Measurements from ENCODE around the gene LHPP. TPM values are rescaled to one million over a fixed set of nuclear protein-coding genes. Genes with fewer than 3 reads are reported as not detected.

Gene LHPP
- total and polyA plus RNA-seq, 8 donors, result 12.2 to 26.8 (median 15.0) TPM

DNA sequence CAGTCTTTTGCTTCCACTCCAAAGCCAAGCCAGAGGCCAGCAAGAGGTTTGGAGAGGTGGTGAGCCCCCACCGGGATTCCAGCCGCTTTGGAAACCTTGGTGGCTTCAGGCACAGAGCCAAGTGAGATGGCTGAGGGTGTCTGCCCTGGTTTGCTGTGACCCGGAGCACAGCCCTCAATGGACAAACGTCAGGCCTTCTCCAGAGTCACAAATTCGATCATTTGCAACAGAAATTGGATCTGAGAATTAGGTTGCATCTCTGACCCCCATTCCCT is 10.9 kb upstream of the LHPP start:
- no peaks in the 10 kb centered on the region for H3K9me3 ChIP-seq
- no peaks in the 10 kb centered on the region for H3K36me3 ChIP-seq
- H3K27ac ChIP-seq, result no peak overlapping the region
- no peak overlapping the region for H3K4me3 ChIP-seq
- H3K27me3 ChIP-seq, result peaks cover 82 to 100% of the 10 kb centered on the region in 2 donors
- intact Hi-C loops (cut with DNase I), result no loop called here
- TF ChIP-seq, protein P1, sequence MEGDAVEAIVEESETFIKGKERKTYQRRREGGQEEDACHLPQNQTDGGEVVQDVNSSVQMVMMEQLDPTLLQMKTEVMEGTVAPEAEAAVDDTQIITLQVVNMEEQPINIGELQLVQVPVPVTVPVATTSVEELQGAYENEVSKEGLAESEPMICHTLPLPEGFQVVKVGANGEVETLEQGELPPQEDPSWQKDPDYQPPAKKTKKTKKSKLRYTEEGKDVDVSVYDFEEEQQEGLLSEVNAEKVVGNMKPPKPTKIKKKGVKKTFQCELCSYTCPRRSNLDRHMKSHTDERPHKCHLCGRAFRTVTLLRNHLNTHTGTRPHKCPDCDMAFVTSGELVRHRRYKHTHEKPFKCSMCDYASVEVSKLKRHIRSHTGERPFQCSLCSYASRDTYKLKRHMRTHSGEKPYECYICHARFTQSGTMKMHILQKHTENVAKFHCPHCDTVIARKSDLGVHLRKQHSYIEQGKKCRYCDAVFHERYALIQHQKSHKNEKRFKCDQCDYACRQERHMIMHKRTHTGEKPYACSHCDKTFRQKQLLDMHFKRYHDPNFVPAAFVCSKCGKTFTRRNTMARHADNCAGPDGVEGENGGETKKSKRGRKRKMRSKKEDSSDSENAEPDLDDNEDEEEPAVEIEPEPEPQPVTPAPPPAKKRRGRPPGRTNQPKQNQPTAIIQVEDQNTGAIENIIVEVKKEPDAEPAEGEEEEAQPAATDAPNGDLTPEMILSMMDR (IDR thresholded peaks at IDR 0.05), result no peak
- no peak for ATAC-seq
- DNase-seq, result no peak
- peaks cover 0 to 29% of the 10 kb centered on the region in 2 donors for H3K4me1 ChIP-seq

DNA sequence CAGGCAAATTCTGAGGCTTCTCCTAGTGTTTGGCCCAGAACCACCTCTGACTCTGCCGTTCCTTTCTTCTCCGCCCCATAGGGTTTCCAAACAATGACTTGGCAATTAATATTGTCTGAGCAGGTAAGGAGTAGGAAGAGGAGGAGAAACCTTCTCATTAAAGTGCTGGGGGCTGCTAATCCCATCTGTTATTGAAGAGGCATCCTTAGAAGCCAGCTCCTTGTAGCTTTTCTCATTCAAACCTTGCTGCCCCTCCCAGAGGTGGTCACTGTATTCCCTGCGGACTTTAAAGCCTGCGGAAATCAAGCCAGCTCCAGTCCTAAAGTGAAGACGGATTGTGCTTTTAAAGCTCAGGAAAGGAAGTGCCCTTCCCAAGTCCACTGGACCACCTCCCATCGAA is 10.3 kb upstream of the LHPP start:
- no peaks in the 10 kb centered on the region for H3K36me3 ChIP-seq

DNA sequence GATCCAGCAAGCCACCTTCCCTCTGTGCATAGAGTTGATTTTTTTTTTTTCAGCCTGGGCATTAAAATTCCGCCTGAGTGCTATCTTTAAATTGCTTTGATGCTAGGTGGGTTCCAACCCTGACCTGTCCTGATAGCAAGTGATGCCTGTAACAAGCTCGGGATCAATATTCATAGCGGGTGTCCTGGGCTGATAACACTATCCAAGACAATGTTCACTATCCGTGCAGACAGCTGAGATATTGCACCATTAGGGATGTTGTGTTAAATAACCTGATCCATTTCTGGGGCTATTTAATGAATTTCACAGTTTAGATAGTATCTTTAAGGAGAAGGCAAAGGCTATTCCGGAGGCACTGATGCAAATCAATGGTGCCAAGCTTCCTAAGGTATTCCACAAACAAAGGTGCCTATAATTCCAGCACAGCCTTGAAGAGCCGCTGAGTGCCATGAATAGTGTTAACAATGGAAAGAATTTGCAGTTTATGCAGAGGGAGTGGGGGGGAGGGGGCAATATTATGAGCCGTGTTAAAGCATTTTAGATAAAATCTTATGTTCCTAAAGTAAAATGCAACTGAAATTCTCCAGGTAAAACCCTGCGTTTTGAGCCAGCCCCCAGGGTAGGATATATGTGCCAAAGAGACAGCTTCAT is 7.5 kb upstream of the LHPP start:
- intact Hi-C loops (cut with DNase I), result no loop called here
- TF ChIP-seq, protein P1 (IDR thresholded peaks at IDR 0.05), result no peak
- H3K9me3 ChIP-seq, result no peaks in the 10 kb centered on the region

More for the DNA sequence above, 10.3 kb upstream of the LHPP start:
- intact Hi-C loops (cut with DNase I), result no loop called here
- Histone ChIP-seq H3K4me1 (peaks cover 0 to 29% of the 10 kb centered on the region in 2 donors), H3K27me3 (peaks cover 77 to 100% of the 10 kb centered on the region in 2 donors), H3K9me3 (no peaks in the 10 kb centered on the region), H3K27ac (no peak overlapping the region), H3K4me3 (no peak overlapping the region)
- no peak for ATAC-seq
- DNase-seq, result no peak
- TF ChIP-seq, protein P1 (IDR thresholded peaks at IDR 0.05), result no peak

DNA sequence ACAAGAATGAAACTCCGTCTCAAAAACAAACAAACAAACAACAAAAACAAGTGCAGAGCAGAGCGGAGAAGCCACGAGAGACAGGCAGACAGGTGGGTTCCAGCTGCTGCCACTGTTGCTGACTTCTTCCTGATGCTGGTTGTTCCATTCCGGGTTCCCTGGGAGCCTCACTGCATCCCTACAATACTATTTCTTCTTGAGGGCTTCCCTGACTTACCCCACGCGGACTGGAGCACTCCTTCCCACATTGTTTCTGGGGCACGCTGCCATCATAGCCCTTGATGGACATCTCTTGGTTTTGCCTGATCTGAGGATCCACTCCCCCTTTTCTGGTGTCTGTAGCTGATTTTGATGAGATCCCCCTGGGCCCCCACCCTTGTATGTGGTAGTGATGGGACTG is 6.2 kb upstream of the LHPP start:
- no peak for DNase-seq
- H3K27ac ChIP-seq, result no peak overlapping the region
- TF ChIP-seq, protein P1 (IDR thresholded peaks at IDR 0.05), result no peak
- H3K27me3 ChIP-seq, result peaks cover 35 to 64% of the 10 kb centered on the region in 2 donors
- H3K9me3 ChIP-seq, result no peaks in the 10 kb centered on the region
- no peak overlapping the region for H3K4me3 ChIP-seq
- no peak for ATAC-seq
- no peaks in the 10 kb centered on the region for H3K4me1 ChIP-seq
- H3K36me3 ChIP-seq, result no peaks in the 10 kb centered on the region
- intact Hi-C loops (cut with DNase I), result no loop called here

More for the DNA sequence above, 7.5 kb upstream of the LHPP start:
- H3K4me1 ChIP-seq, result peaks cover 0 to 10% of the 10 kb centered on the region in 2 donors
- peaks cover 48 to 78% of the 10 kb centered on the region in 2 donors for H3K27me3 ChIP-seq
- H3K27ac ChIP-seq, result no peak overlapping the region
- H3K4me3 ChIP-seq, result no peak overlapping the region
- DNase-seq (no peak), ATAC-seq (no peak)
- no peaks in the 10 kb centered on the region for H3K36me3 ChIP-seq

DNA sequence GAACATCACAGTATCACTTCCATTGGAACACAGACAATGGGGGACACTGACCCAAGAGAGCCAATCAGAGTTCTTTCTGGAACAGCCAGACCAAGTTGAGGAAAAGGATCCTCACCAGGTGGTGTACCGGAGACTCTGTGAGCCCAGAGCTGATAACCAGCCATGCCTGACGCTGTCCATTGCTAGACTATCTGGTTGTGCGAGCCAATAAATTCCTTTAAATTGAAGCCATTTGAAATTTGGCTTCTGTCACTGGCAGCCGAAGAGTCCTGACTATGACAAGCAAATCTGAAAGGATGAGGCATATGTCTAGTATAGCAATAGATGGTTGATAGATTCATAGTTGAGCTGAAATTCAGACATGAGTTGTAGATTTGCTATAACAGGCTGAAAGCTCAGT is 3.1 kb upstream of the LHPP start:
- H3K27ac ChIP-seq, result no peak overlapping the region
- ATAC-seq (no peak), DNase-seq (no peak)
- H3K36me3 ChIP-seq, result no peaks in the 10 kb centered on the region
- H3K4me3 ChIP-seq, result no peak overlapping the region
- intact Hi-C loops (cut with DNase I), result no loop called here
- H3K4me1 ChIP-seq, result no peaks in the 10 kb centered on the region
- H3K27me3 ChIP-seq, result peaks cover 7 to 34% of the 10 kb centered on the region in 2 donors
- TF ChIP-seq, protein P1 (IDR thresholded peaks at IDR 0.05), result no peak
- H3K9me3 ChIP-seq, result no peaks in the 10 kb centered on the region

Measured in left lung (tissue), 10 donors.